ENCODE measurements around the gene MZT2B.
"Not testable (repeated sequence)": the region's sequence is repeated elsewhere in the genome, so short reads cannot be mapped to it uniquely, and the experiment has no call there.

The MZT2B gene

DNA sequence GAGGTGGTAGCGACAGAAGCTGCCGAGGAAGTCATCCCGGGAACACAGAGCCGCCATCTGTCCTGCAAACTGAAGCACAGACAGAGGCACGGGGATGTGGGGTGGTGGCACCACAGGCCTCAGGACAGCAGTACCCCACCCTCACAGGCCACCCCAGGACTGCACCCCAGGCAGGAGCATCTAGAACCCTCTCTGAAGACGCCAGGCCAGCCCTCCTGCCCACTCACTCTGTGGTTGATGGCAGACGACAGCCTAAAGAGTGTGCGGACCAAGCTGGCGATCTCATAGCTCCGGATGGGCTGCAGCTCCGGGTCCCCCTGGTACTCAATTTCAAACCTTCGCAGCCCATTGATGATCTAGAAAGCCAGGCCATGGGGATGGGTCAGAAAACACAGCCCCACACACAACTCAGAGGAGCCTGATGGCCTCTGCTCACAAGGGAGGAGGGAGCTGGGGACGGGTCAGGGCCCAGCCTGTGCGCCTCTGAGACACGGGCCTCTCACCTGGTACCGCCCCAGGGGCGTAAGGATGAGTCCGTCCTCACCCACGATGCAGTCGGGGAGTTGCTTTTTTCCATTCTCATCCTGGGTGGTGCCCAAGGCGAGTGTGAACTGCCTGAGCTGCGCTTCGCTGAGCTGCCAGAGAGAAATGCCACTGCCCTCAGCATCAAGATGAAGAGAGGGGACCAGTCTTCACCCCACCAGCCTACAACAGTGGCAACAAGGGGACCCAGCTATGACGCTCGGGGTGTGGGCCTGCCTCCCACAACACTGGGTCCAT lies 29.1 kb upstream of the MZT2B start:
- no peak for DNase-seq

DNA sequence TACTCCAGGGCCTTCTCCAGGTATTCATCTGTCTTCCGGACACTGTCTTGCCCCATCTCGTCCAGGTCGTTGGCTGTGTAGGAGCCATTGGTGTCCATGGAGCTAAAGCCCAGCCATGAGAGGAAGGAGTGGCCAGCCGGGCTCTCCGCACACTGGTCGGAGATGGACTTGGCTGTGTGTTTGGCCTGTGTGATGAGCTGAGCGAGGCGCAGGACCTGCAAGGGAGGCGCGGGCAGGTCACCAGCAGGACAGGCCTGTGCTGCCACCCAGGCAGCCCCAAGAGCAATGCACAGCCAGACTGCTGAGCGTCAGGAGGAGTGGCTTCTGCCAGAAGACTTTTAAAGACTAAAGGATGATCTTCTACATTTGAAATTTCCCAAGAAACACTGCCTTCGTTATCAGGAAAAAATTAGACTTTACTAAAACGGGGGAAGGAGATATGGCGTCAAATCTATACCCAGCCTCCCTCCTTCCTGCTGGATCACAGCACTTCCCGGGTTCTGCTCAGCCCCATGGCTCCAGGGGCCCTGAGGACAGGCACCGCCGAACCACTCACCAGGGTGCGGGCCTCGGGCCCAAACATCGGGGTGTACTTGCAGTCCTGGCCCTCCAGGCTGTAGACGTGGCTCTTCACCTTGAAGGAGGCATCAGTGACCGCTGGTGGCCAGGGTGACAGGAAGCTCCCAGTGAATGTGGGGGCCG lies 28.2 kb upstream of the MZT2B start:
- not testable (repeated sequence) for DNase-seq

GRCh38 chr2:130154423-130154770 lies 27.7 kb upstream of the MZT2B start:
- not testable (repeated sequence) for DNase-seq

GRCh38 chr2:130154773-130155765 lies 27.0 kb upstream of the MZT2B start:
- no peak for DNase-seq

GRCh38 chr2:130155956-130156623 lies 26.0 kb upstream of the MZT2B start:
- DNase-seq, result not testable (repeated sequence)

DNA sequence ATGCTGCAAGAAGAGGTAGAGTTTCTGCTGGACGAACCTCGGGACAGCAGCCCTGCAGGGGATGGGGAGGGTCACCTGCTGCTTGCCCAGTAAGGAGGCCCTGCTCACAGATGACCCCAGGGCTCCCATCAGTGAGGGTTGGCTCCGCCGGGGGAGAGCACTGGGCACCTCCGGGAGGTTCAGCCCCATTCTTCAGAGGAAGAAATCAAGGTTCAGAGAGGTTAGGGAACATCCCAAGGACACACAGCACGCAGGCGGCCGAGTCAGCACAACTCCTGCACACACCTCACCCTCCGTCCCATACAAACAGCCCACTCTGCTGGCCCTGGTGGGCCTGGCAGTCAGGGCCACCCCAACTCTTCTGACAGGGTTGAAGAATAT lies 25.4 kb upstream of the MZT2B start:
- no peak for DNase-seq

DNA sequence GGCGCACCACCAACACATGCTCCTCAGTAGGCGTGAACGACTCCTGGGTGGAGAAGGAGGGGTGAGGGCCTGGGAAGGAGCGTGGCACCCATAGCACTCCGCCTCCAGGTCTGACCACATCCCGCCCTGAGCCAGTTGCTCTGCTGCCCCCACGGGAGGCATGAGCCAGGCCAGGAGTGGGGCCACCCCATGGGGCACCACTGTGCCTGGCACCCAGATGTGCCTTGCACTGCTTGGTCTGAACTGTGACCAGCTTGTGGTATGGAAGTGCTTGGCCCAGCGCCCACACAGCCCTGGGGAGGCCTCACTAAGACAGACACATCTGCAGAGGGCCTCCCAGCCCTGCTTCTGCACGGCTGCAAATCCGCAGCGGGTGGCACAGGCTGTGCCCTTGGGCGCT lies 24.7 kb upstream of the MZT2B start:
- DNase-seq, result not testable (repeated sequence)

DNA sequence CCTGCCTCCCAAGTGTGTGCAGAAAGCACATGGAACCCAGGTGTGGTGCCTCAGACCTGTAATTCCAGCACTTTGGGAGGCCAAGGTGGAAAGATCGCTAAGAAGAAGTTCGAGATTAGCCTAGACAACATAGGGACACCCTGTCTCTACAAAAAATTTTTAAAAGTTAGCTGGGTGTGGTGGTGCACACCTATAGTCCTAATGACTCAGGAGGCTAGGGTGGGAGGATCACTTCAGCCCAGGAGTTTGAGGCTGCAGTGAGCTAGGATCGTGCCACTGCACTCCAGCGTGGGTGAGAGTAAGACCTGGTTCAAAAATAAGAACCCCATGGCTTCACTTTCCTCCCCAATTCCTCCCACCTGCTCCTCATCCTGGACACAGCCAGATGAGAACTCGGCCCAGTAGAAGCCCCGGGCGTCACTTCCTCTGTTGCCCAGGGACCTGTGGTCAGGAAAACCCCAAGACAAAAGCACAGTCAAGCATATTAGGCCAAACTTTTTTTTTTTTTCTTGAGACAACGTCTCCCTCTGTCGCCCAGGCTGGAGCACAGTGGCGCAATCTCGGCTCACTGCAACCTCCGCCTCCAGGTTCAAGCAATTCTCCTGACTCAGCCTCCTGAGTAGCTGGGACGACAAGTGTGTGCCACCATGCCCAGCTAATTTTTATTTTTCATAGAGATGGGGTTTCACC lies 24.1 kb upstream of the MZT2B start:
- DNase-seq, result not testable (repeated sequence)

DNA sequence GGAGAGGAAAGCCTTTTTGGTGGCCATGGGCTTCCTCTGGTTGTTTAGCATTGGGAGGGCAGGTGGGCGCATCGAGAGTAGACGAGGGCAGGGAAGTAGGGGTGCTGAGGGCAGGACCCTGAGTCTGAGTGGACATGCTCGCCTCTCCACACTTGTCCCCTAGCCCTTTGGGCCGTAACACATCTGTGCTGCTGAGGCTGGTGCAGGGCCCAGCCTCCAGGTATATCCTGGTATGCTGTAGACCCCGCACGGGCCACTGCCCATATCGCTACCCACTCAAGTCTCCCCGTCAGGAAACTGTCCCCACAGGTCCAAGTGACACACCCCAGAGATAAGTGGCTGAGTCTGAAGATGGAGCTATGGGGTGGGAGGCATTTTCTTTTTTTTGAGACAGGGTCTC lies 23.4 kb upstream of the MZT2B start:
- DNase-seq, result no peak

DNA sequence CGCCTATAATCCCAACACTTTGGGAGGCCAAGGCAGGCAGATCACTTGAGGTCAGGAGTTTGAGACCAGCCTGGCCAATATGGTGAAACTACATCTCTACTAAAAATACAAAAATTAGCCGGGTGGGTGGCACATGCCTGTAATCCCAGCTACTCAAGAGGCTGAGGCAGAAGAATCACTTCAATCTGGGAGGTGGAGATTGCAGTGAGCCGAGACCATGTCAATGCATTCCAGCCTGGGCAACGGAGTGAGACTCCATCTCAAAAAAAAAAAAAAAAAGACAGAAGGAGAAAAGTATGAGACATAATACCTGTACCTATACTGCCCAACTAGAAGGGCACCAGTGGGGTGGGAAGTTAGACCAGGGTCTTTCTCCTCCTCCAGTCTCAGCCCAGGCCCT lies 22.7 kb upstream of the MZT2B start:
- not testable (repeated sequence) for DNase-seq

GRCh38 chr2:130160131-130160530 lies 21.9 kb upstream of the MZT2B start:
- no peak for DNase-seq

DNA sequence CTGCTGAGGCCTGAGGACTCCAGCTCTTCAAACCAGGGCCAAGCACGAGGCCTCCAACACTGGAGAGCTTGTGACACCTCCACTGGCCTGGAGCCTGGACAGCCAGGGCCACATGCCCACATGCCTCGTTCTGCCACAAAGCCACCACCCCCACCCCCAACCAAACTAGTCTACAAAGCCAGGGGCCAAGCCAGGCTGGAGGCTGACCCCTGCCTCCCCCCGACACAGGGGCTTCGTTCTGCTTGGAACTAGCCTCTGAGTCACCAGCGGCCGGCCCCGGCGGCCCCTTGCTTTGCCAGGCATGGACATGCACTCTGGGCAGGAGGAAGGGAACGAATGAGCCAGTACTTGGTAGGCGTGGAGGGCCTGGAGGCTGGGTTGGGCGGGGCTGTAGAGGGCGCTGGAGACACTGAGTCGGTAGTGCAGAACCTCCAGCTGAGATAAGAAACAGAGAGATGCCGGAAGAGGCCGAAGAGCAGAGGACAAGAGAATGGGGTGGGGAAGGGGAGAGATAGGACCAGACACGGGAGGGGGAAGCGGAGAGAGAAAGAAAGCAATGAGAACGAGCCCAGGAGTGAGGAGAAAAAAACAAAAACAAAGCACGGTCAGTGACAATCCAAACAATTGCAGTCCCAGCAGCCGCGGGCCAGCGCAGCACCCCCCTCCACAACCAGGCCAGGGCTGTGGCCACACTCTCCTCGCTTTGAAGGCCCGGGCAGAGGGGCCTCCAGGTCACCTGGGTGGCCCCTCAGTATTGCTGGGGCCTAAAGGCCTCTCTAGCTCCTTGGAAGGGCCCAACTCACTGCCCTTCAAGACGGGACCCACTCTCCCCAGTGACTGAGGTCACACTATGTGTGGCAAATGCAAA lies 21.0 kb upstream of the MZT2B start:
- not testable (repeated sequence) for DNase-seq

DNA sequence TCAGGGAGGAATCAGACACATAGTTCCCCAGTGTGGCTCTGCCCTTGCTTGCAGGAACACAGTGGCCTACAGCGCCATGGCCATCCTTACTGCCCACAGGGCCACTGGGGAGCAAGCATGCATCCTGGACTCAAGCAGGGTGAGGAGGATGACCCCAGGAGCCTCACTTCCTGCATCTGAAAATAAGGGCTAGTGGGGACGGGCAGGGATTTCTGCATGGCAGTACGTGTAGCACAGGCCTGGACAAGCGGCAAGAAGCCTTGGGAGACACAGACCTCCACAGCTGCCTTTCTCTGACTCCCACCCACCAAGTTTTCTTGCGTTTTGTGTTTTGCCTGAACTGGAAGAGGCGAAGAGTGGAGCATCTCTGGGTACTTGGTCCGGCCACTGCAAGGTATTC lies 19.6 kb upstream of the MZT2B start:
- not testable (repeated sequence) for DNase-seq

DNA sequence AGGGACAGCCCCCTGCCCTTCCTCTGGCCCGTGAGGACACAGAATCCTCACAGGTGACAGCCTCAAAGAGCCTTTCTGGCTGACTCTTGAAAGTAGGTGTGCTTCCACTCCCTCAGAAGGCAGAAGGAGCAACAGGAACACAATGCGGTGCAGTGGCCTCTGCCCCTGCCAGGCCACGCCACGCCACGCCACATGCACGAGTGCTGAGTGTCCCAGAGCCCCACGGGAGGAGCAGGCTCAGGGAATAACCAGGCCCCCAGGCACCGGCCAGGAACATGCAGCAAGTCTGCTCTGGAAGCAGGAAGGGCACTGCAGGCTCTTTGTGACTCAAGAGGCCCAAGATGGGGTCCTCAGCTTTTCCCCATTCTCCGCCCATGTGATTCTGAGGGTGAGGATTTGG lies 19.1 kb upstream of the MZT2B start:
- DNase-seq, result no peak

- no peak for DNase-seq
Observed at GRCh38 chr2:130165293-130166016, 16.6 kb upstream of the MZT2B start.

- DNase-seq, result not testable (repeated sequence)
Observed at GRCh38 chr2:130166611-130167010, 15.5 kb upstream of the MZT2B start.

GRCh38 chr2:130169163-130169562 lies 12.9 kb upstream of the MZT2B start:
- not testable (repeated sequence) for DNase-seq

GRCh38 chr2:130169896-130170295 lies 12.2 kb upstream of the MZT2B start:
- DNase-seq, result no peak

DNA sequence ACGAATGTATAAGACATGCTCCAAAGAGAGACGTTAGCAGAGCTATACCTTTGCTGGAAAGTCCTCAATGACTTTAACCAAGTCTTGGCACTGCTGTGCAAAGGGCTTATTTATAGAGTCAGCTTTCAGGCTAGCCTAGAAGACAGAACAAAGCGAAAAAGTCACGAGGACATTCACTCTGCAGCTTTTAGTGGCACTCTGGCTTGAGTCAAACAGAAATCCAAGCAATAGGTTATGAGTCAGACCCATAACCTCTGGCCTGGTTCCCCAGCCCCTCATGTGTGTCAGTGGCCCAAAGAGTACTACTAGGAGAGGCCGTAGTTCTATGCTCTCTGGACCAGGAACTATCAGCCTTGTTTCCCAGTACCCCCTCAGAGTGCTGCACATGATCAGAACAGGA lies 7.2 kb upstream of the MZT2B start:
- not testable (repeated sequence) for DNase-seq
